Cardiac fibroblast (primary cell): ENCODE results near the gene WDR12.
A peak's percentile ranks its signal among the peaks of the same experiment; 100 is the strongest.

Source experiments
- DNase-seq, 2 donors: peaks; one replicate each; pipeline versions ENCODE4 v3.0.0 to v3.0.0-alpha.2; 2010; ENCODE audit warnings: low read depth in 2 of 2
- H3K4me3 ChIP-seq, 2 donors: replicated peaks in 1 of 2; 1 replicate in 1 of 2; 2 replicates in 1 of 2; pipeline ENCODE4 v1.5.1; 2011; ENCODE audit warnings: low read depth in 2 of 2, low read length in 2 of 2, mild to moderate bottlenecking in 2 of 2, moderate library complexity in 1 of 2
- TF ChIP-seq, protein P1 (sequence below): IDR thresholded peaks from one replicate; pipeline ENCODE4 v1.5.1; 2011; ENCODE audit warnings: low read depth, mild to moderate bottlenecking, low read length, inconsistent platforms

Gene WDR12

DNA sequence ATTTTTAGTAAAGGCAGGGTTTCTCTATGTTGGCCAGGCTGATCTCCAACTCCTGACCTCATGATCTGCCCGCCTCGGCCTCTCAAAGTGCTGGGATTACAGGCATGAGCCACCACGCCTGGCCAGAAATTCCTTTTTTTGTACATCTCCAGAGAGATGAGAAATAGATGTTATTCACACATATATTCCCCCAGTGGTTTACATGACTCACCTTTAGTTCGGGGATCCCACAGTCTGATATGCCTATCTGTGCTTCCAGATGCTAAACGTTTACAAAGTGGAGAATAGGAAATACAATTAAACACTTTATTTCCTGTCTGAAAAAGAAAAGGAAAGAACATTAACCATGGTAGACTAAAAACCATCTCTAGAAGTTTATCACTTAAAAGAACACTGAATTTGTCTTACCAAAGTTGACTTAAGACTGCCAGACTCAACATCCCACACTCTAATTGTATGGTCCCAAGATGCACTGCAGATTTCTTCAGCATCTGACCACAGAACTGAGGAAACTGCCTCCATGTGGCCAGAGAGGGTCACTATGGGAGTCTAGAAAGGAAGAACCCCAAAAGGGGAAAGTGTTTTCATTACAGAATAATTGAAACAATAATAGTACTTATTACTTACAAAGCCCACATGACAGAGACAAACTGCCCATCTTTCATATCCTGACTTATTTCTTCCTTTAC, 27.3 kb downstream of the WDR12 start:
- TF ChIP-seq, protein P1, sequence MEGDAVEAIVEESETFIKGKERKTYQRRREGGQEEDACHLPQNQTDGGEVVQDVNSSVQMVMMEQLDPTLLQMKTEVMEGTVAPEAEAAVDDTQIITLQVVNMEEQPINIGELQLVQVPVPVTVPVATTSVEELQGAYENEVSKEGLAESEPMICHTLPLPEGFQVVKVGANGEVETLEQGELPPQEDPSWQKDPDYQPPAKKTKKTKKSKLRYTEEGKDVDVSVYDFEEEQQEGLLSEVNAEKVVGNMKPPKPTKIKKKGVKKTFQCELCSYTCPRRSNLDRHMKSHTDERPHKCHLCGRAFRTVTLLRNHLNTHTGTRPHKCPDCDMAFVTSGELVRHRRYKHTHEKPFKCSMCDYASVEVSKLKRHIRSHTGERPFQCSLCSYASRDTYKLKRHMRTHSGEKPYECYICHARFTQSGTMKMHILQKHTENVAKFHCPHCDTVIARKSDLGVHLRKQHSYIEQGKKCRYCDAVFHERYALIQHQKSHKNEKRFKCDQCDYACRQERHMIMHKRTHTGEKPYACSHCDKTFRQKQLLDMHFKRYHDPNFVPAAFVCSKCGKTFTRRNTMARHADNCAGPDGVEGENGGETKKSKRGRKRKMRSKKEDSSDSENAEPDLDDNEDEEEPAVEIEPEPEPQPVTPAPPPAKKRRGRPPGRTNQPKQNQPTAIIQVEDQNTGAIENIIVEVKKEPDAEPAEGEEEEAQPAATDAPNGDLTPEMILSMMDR: peak; percentile 16
- peak; percentile 13 to 68 for DNase-seq
- H3K4me3 ChIP-seq: no peak overlapping the region

DNA sequence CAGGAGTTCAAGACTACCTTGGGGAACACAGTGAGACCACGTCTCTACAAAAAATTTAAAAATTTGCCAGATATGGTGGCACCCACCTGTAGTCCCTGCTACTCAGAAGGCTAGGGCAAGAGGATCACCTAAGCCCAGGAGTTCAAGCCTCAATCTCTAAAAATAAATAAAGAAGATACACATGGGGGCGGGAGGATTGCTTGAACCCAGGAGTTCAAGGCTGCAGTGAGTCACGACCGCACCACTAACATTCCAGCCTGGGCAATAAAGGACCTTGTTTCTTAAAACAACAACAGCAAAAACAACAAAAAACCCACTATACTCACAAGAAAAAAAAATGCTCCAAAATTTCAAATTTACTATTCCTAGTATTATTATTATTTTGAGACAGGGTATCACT, 29.9 kb downstream of the WDR12 start:
- DNase-seq: no peak
- H3K4me3 ChIP-seq: no peak overlapping the region
- TF ChIP-seq, protein P1: no peak

DNA sequence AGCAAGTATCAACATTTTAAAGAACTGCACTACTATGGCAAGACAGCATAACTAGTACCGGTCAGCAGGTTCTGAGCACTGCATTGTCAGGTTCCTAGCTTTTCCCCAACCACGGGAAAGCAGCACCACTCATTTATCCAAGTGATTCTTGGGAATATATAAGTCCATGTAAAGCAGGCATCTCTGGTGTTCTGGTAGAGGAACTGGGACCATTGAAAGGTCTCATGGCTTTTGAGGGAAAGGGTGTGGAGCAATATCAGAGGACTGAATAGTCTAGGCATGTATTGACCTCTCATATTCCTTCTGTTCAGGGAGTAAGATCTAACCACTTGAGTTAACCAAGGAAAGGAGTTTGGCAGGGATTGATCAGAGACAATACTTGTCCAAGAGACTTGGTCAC, 33.8 kb downstream of the WDR12 start:
- DNase-seq: no peak
- TF ChIP-seq, protein P1: no peak
- H3K4me3 ChIP-seq: no peak overlapping the region

DNA sequence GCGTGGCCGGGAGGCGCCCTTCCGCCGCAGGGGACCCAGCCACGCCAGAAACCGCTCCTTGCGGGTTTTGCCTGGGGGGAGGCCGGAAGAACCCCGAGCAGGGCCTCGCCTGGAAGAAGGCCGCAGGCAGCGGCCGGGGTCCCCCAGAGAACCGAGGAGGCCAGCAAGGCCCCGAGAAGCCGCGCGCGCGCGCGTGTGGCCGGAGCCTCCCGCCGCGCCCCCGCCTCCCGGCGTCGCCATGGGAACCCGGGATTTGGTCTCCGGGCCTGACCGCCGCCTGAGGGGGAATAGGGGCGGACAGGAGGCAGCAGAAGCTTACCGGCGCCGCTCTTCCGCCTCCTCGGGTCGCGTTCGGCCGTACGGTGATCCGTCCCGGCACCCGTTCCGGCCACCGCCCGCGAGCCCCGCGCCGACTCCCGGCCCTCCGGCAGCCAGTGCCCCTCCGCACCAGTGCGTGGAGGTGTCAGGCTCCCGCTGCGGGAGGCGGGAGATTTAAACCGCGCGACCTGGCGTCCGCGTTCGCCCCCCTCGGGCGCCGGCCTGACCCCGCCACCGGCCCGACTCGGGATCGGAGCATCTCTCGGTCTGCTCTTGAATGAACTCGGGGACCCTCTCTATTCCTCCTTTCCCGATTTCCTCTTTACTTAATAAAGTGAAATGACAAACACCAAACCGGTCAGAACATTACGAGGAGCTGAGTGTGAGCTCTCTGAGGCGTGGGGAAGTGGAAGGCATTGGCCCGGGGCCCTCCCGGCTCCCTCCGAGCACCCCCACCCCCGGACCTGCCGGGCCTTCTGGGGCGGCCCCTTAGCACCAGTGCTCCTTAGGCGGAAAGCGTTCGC, 40.0 kb downstream of the WDR12 start, which contains the start of gene ICA1L:
TSS of gene ICA1L (minus strand) at position 467 of the 842 bp plus-strand sequence. CDS start 42,757 bp downstream, outside the sequence.
- TF ChIP-seq, protein P1: no peak
- DNase-seq: peak; percentile 62 to 69
- peak within 1 kb of the TSS; percentile 71 to 72 for H3K4me3 ChIP-seq

DNA sequence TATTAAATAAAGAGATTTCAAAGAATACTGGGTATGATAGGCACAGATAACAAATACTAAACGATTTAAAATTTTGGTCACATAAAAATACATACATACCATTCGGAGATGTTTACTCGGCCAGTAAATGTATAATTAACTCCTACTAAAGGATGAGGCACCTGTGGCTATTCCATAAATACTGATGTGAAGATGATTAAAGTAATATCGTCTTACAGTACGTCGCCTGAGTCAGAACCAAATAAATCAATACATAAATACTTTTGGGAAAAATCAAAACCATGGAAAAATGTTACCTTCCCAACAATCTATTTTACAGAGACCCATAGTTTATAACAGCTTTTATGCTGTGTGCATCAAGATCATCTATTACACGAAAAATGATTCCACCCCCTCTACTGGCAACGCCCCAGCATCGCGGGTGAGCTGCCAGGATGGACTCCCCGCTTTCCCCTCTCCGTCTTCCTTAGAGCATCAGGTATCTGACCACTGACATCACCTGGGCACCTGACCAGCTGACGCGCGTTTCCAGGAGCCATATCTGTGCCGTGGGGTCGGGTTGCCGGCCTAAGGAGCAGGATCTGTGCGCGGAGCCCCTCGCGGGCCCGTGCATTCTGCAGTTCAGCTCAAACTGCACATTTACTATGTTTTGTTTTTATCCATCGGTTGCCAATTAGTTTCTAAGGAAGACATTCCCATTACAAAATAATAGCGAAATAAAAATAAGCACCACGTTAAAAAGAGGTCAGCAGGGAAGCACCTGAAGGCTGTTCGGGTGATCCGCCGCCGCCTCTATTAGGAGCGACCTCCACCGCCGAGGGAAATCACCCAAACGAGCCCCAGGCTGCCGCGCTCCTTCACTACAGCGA, 40.8 kb downstream of the WDR12 start:
- TF ChIP-seq, protein P1: peak; percentile 54
- H3K4me3 ChIP-seq: peak overlapping the region; percentile 71 to 72
- DNase-seq: peak; percentile 61 to 62

DNA sequence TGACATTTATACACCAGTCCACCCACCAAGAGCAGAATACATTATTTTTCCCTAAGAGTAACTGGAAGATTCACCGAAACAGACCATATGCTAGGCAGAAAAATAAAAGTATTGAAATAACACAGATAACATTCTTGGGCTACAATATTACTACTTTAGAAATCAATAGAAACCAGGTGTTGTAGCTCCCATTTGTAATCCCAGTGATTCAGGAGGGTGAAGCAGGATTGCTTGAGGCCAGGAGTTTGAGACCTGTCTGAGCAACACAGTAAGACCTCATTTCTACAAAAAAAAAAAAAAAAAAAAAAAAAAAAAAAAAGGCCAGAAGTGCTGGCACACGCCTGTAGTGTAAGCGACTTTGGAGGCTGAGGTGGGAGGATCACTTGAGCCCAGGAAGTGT, 49.5 kb downstream of the WDR12 start:
- H3K4me3 ChIP-seq: no peak overlapping the region
- no peak for DNase-seq
- TF ChIP-seq, protein P1: no peak
